Brain pericyte (primary cell): Measurements from ENCODE around the gene SMYD3.
A peak's percentile ranks its signal among the peaks of the same experiment; 100 is the strongest.
"Not testable (repeated sequence)": the region's sequence is repeated elsewhere in the genome, so short reads cannot be mapped to it uniquely, and the experiment has no call there.

ENCODE experiments used
- DNase-seq: peaks from one replicate; pipeline ENCODE4 v3.0.0-alpha.2; 2012; ENCODE audit warnings: low read depth, low spot score

SMYD3 gene

DNA sequence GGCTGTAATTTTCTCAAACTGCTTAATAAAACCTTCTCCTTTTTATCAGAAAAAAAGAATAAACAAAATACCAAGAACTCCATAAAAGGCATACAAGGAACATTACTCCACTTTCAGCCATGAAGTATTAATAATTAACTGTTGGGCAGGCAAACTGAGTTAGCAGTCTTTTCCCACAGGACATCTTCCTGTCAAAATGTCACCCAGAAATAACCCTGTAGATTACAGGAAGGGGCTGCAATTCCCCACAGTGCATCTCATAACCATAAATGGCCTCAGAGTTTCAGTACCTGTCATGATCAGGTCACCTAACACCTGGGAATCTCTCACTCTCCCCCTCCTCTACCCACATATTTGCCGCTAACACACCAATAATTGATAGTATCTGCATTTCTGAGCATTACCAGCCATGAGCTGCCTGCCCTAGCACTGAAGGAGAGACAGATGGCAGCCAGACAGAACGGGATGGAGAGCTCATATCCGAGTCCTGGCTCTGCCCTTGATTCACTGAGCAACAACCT, 475.0 kb downstream of the SMYD3 start:
- no peak for DNase-seq

DNA sequence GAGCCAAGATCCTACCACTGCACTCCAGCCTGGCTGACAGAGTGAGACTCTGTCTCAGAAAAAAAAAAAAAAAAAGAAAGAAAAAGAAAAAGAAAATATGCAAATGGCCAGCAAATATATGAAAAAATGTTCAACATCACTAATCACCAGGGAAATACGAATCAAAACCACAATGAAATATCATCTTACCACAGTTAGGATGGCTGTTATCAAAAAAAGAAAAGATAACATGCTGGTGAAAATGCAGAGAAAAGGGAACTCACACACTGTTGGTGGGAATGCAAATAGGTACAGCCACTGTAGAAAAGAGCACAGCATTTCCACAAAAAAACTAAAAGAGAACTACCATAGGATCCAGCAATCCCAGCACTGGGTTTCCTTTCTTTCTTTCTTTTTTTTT, 477.5 kb downstream of the SMYD3 start:
- no peak for DNase-seq

- DNase-seq, result not testable (repeated sequence)
Observed at GRCh38 chr1:246024118-246024517, 483.0 kb downstream of the SMYD3 start.

DNA sequence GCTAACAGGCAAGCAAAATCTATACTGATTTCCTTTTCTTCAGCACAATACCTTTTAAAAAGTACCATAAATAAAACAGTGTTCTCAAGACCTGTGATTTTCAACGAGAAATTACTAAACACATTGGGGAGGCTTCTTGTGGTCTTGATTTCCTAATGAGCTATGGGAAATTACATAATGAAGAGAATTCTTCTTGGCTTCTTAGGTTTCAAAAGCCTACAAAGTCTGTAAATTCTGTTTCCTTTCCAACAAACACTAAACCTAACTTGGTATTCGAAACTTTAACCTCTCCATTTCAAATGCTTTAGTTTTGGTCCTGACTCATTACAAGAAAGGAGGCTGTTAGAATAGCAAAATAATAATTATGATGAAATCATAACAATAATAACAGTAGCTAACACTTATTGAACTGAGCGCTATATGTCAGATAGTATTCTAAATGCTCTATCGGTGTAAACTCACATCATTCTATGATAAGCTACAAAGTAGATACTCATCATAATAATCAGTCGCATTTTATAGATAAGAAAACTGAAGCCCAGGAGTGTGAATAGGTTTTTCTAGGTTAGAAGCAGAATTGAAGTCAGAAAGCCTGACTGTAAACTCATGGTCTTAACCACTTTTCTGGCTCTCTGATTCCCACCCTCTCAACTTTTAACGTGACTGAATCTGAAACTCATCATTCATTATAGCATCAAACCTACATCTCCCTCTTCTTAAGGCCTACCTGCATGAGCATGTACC, 486.7 kb downstream of the SMYD3 start:
- DNase-seq, result no peak

- no peak for DNase-seq
Observed at GRCh38 chr1:246018146-246018545, 488.9 kb downstream of the SMYD3 start.

DNA sequence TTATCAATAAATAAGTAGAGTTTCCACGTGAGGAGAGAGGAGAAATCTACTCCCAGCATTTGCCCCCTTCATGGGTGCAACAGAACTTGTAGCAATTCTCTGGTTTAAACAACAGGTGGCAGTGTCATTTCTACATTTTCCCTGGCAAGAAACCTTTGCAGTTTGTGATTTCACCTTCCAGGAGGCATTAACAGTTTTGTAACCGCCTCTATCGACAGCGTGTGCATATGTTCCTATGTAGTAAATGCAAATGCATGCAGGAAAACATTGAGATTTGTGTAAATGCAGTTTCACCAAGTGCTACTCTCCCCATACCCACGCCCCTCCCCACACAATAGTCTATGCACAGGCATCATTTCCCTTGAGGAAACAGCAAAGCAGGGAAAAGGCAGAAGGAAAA, 494.7 kb downstream of the SMYD3 start:
- no peak for DNase-seq

DNA sequence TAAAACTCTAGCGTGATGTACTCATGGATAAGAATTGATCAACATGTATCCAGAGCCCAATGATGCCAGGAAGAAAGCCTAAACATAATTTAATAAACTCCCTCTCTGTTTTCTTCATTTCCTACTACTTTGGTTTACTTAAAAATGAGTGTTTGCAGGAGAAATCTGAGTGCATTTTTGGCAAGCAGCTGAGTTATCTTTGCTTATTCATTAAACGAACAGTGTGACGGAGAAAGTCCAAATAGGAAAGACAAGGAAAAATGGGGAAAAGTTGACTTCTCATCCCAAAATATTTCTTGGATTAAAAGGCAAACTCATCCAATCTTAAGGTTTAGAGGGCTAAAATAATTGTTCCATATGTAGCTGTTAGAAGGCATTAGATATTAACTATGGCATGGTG, 496.7 kb downstream of the SMYD3 start:
- DNase-seq, result no peak

DNA sequence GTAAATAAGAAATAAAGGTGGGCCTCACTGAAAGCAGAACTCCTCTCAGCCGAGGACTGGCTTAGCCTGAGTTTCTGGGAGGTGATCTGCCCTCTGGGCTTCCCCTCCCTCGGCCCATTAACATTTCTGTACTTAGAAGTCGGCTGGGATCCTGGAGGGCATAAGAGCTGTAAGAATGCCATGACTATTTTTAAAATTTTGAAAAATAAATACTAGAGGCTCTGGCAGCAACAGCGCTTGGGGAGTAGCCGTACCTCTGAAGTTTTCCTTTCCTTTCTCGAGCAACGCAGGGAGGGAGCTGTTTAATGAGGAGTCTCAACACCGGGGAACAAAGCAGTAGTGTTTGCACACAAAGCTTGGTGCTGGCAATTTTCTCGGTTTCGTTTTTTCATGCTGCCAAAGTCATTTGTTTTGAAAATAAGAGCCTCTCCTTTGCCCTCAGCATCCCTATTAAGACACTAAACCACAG, 498.7 kb downstream of the SMYD3 start:
- no peak for DNase-seq

DNA sequence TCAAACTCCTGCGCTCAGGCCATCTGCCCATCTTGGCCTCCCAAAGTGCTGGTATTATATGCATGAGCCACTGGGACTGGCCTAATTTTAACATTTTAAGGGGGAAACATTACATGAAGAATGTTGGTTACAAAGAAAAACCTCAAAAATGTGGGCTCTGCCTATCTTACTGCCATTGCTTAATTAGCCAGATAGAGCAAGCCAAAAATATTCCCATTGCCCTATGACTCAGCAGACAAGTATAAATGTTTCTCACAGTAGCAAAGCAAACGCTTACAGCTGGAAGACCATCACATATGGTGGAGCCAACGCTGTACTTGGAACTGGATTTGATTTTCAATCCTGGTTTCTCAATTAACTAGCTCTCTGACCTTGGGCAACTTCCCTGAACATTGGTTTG, 502.0 kb downstream of the SMYD3 start:
- DNase-seq, result no peak

GRCh38 chr1:246004301-246004700, 502.8 kb downstream of the SMYD3 start:
- no peak for DNase-seq

DNA sequence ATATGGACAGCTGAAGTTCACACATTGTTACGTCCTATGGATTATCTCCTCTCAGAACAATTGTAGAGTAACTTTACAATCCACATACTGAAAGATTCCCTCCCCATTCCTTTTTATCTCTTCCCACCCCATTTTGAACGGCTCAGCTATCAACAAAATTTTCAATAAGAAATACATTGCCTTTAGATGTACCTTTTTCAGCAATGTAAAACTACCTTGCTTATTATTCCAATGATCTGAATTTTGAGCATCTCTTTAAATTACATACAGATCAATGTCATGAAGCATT, 503.7 kb downstream of the SMYD3 start:
- no peak for DNase-seq

- peak; percentile 53 for DNase-seq
Observed at GRCh38 chr1:246002725-246003441, 504.2 kb downstream of the SMYD3 start.

- no peak for DNase-seq
Observed at GRCh38 chr1:246001837-246002230, 505.2 kb downstream of the SMYD3 start.

GRCh38 chr1:246001142-246001836, 505.8 kb downstream of the SMYD3 start:
- no peak for DNase-seq

DNA sequence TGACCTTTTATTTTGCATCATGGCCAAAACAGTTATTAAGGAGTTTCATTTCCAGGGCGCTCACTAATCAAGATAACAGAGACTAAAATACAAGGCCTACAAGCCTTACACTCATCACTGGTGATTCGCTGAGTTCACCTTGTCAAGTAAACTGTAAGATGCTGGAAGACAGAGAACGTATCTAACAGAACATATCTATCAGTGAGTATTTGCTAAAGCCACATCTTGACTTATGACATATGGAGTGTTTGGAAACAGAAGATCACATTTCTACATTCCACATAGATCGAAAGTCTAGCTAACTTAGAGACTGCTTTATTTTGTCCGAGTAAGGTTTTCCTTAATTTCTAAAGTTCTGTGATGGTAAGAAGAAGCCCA, 506.5 kb downstream of the SMYD3 start:
- no peak for DNase-seq

DNA sequence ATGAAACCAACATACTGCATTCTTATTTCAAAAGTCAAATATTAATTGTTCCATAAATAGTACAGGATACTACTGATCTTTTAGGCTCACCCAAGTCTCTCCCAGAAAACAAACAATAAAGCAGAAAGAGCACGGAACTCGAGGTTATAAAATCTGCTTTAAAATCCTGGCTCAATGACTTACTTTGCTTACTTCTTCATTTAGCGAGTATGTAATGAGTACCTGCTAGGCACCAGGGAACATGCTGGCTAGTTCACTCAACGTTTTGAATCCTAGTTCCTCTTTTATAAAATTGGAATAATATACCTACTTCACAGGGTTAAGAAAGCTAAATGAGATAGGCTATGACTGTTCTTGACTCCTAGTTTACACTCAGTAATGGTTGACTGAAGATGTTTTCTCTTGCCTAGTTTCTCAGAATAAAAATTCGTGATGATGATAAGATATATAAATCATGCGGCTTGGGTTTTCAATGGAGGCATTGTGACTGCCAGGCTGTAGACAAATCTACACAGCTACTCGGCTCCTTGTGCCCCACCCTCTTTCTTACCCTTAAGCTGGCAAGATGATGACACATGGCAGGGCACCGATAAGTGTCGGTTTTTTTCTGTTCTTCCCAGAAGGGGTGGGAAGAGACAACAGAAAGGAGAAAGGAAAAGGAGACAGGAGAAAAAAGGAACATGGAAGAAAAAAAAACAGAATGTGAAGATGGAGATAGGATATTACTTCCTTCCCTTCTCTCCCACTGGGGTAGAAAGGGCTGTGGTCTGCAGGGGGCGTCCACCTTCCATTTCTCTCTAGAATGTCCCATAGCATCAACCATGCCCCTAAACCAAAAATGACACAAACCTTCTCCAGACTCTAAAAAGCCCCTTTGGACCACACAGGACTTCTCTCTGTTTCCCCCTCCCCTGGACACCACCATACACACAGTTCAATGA, 507.1 kb downstream of the SMYD3 start:
- DNase-seq, result no peak

- DNase-seq, result no peak
Observed at GRCh38 chr1:245997471-245998258, 509.4 kb downstream of the SMYD3 start.

GRCh38 chr1:245996811-245997210, 510.3 kb downstream of the SMYD3 start:
- DNase-seq, result no peak

DNA sequence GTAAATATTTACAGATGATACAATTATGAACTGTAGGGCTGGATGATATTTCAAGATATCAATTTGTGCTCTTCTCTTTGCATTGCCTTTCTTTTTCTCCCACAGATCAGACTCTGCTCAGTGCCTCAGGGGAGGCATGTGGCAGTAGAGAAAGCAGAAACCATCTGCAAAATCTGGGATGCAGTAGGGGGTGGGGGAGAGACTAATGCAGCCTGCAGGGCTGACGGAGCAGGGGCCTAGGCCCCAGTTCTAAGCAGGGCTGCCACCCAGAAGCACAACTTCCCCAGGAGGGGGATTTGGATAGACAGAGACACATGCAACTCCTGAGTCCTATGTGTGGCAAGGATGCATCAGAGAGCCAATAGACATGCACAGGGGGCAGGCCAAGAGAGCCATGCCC, 511.6 kb downstream of the SMYD3 start:
- no peak for DNase-seq

DNA sequence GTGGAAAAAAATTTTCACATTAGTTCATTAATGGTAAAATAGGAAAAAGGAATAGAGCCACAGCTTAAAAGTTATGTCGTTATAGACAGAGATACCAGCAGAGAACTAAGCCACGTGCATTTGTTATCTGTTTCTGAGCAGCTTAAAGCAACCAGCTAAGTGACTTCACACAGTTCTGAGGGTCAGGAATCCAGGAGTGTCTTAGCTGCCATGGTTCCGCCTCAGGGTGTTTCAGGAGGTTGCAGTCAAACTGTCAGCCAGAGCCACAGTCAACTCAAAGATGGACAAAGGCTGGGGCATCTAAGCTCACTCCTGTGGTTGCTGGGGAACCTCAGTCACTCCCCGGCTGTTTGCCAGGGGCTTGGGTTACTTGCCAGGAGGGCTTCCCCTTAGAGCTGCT, 515.8 kb downstream of the SMYD3 start:
- no peak for DNase-seq
